ENCODE results near the gene TAF10. TPM values are rescaled to one million over a fixed set of nuclear protein-coding genes. Genes with fewer than 3 reads are reported as not detected.
A peak's percentile ranks its signal among the peaks of the same experiment; 100 is the strongest.

Gene TAF10
- total RNA-seq, 1 experiment from 2014 or later: 254 TPM

DNA sequence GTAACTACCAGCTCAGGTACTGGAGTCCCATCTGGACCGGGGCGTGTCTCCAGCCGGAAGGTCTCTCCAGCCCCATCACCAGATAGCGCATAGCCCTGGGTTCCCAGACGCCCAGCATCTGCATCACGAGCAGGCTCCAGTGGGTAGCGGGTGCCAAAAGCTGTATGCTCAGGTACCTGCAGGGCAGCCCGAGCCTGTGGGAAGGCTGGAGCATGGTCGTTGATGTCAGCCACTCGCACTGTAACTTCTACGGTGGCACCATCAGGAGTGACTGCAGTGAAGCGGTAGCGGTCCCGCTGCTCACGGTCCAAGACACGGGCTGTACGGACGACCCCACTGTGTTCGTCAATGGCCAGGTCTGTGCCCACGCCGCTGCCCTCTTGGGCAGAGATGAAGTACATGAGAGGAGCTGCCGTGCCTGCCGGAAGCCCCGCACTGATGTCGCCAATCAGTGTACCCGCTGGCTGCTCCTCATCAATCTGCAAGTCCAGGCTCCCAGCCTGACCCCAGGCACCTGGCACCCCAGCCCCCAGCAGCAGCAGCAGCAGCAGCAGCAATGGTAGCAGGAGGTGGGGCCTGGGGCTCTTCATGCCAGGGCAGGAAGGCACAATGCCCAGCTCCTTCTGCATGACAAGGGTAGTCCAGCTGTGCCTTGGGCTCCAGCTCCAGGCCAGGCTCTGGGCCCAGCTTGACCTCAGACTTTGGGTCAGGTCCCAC is 29.1 kb upstream of the TAF10 start:
- DNase-seq (ENCODE audit: low read depth): no peak

DNA sequence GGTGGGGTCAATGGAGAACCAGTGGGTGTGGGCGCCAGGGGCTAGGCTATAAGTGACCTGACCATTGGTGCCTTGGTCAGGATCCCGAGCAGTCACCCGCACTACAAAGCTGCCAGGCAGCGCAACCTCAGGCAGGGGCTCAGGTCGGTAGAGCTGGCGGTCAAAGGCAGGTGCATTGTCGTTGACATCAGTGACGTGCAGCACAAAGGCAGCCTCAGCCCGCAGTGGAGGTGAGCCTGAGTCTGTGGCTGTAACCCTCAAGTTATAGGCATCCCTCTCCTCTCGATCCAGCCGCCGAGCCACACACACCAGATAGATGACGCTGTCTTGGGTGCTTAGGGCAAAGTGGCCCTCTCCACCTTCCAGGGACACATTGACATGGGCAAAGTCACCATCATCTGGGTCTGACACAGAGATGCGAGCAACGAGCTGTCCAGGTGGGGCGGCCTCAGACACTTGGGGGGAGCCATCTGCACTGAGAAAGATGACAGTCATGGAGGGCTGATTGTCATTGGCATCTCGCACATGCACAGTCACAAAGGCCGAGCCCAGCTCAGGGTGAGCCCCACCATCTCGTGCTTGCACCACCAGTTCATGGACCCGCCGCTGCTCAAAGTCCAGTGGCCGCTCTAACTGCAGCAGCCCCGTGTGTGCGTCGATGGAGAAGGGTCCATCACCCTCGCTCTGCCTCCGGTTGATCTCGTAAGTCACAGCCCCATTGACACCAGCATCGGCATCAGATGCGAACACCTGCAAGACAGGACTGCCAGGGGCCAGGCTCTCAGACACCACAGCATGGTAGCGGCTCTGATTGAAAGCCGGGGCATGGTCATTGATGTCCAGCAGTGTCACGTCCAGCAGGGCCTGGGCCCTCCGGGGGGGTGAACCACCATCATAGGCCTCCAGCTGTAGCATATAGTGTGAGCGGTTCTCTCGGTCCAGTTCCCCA is 28.3 kb upstream of the TAF10 start:
- no peak for DNase-seq (ENCODE audit: low read depth)

DNA sequence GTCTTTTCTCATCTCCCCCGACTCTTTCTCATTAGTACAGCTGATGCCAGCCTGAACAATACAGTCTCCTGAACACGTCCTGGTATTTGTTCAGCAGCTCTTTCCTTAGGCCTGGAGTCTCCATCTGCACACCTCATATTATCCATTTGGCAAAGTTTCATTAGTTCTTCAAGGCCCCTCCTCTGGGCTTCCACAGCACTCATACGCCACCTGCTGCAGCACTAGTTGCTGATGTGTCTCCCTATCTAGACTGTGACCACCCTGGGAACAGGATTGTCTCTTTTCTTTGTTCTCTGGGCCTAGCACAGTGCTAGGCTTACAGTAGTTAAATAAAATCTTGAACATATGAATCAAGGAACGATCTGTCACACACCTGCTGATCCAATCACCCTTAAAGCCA is 26.4 kb upstream of the TAF10 start:
- no peak for DNase-seq (ENCODE audit: low read depth)

DNA sequence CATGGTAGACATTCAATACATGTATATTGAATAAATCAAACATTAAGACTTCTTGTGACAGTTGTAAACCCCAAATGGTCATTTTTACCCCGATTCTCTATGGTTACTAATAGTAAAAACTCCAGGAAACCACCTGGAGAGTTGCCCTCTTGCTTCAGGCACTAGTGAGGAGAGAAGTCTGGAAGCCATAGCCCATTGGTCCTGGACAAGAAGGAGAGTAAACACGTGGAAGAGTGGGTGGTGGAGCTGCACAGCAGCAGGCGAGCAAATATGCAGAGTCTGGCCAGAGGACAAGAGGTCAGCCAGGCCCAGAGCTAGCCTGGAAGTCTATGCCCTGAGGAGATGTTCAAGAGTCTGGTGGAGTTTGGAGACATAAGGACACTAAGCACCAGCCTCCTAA is 25.9 kb upstream of the TAF10 start:
- no peak for DNase-seq (ENCODE audit: low read depth)

DNA sequence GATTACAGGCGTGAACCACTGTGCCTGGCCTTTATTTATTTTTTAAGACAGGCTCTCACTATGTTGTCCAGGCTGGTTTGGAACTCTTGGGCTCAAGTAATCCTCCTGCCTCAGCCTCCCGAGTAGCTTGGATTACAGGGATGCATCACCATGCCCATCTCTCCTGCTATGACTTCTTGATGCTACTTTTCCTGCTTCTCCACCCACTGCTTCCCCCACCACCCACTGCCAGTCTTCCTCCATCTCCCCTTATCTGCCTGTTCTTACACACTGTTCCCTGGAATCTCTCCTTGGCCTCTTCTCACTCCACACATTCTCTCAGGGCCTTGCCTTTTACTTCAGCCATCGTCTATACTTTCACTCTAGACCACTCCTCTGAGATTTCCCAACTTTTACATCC is 24.5 kb upstream of the TAF10 start:
- DNase-seq (ENCODE audit: low read depth): no peak

DNA sequence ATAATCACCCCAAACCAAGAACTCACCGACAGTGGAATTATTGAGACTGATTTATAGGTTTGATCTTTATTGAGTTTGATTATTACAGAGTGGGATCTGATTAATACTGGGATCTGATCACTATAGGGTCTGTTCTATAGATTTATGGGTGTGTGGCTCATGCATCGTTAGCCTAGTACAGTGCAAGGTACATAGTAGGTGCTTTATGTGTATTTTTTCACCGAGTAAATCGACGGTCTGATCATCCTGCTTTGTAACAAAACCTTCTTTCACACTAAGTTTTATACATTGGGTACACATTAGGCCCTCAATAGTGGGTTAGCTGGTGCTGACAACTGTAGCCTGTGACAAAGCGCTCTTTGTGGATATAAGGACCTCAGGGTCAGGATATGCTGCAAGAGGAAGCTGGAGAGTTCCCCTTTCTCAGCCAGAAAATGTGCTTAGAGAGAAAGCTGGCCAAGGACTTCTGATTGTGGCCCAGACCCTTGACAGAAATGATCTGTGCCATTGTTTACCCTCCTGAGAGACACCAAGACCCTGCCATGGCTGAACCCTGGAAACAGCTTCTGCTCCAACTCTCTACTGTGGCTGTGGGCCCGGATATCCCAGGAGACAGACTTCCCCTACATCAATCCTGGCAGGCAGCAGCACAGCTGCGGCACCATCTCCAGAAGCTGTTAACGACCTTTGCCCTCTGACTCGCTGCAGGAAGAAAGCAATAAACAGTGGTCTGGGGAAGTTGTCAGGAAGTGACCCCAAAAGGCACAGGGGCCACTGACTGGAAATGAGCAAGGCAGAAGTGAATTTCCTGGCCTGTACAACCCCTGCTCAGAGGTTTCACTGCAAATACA is 23.3 kb upstream of the TAF10 start:
- DNase-seq (ENCODE audit: low read depth): peak; percentile 59

DNA sequence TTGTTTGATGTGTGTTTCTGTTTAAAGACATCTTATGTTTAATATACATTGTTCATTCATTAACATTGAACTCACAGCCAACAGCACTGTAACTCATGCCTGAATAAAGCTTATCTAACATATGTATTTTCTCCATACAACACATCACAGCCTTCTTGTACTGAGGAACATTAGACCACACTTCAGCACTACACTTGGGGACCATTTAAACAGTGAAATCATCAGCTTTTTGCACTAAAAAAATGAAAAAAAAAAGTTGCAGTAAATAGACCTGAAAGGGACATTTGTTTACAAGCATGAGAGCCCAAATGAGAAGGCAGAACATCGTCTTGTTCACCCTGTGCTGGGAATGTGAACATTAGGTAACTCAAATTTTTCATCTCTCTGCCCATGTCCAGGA is 22.5 kb upstream of the TAF10 start:
- DNase-seq (ENCODE audit: low read depth): no peak

DNA sequence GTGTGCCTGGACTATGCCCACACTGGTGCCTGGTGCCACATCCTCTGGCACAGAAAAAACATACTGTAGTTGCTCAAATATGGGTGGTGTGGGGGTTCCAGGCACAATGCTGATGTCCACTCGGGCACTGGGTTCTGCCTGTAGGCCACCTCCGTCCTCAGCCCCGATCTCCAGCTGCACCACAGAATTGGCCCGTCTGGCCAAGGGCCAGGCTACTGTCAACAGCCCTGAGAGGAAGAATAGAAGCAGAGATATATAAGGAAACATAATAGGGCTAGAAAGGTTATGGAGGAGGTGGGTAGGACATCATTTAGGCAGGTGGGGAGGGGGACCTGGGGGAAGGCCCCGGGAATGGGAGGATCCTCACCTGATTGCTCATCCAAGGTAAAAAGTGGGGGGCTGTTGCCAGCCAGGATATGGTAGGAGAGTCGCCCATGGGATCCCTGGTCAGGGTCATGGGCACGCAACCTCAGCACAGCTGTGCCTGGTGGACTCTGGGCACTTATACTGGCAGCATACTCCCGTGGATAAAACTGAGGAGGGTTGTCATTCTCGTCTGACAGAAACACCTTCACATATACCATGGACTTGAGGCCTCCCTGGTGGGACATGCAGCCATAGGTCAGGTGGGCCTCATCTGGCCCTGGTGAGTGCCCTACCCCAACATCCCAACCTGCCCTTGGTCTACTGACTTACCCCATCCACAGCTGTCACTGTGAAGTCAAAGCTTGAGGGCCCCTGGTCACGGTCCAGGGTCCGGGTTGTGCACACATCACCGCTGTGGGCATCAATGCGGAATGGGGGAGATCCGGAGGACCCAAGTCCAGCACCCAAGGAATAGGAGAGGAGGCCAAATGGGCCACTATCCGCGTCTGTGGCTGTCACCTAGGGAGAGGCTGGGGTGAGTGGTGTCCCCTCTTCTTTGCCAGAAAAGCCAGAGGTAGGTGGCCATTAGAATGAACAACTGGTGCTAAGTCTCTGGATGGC is 21.7 kb upstream of the TAF10 start:
- no peak for DNase-seq (ENCODE audit: low read depth)

DNA sequence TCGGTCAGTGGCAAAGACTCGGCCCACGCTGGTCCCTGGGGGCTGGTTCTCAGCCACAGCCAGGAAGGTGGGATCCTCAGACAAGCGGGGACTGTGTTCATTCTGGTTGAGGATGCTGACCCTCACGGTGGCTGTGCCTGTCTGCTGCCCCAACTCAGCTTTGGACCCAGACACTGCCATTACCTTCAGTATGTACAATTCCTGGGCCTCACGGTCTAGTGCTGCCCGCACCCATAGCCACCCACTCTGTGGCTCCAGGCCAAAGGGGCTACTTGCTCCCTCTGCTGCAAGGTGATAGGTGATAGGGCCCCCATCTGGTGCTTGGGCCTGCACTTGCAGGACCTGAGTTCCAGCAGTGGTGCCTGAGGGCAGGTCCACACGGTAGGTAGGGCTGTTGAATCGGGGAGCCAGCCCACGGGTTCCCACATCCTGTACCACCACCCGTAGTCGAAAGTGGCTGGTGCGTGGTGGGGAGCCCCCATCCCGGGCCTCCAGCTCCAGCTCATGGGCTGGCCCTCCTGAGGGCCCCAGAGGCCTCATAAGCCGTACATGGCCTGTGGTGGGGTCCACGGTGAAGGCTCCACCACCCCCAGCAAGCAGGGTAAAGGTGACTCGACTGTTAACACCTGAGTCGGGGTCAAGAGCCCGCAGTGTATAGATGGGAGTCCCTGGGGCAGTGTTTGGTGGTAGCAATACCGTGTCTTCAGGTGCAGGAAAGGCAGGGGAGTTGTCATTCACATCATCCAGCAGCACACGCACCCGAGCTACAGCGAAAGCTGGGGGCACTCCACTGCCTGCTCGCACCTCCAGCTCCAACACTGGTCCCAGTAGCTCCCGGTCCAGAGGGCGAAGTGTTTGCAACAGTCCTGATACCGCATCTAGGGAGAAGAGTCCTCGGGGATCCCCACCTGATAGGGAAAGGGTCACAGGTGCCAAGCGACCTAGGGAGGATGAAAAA is 20.4 kb upstream of the TAF10 start:
- no peak for DNase-seq (ENCODE audit: low read depth)

DNA sequence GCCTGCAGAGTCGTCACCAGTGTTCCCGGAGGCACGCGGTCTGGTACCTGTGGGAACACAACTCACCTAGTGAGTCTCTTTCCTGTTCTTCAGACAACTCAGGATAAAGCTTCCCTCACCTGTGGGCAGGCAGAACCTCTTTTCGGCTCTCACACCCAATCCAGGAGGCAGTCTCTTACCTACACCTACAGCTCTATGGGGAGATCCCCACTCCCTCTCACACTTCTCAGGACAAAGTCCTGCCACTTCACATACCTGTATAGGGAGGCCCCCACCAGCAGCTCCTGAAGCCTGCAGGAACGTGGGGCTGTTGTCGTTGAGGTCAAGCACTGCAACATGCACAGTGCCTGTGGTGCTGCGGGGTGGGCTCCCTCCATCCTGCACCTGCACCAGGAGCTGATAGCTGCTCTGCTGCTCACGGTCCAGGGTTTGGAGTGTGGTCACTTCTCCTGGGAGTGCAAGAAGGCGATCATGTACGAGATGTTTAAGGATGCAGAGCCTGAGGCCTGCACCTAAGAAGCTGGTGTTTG is 19.4 kb upstream of the TAF10 start:
- no peak for DNase-seq (ENCODE audit: low read depth)

DNA sequence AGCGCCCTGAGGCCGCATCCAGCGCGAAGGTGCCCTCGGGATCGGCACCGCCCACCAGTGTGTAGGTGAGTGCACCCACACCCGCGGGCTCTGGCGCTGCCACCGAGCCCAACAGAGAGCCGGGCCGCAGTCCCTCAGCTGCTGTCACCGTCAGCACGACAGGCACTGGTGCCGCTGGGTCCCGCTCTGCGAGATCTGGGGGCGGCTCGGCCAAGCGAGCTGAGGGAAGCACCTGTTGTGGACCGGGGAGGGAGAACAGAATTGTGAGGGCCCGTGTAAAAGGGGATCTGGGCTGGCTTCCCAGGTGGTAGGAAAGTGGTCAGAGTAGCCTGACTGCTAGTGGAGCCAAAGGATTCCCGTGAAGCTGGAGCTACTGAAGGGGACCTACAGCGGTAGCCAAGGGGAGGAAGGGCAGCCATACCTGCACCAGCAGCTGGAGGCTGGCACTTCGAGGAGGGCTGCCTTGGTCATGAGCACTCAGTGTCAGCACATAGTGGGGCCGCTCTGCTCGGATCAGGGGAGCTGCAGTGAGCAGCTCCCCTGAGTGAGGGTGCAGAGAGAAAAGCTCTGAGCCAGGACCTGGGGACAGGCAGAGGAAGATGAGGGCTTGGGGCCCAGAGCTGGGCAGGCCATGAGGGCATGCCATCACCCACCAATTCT is 18.7 kb upstream of the TAF10 start:
- DNase-seq (ENCODE audit: low read depth): no peak

DNA sequence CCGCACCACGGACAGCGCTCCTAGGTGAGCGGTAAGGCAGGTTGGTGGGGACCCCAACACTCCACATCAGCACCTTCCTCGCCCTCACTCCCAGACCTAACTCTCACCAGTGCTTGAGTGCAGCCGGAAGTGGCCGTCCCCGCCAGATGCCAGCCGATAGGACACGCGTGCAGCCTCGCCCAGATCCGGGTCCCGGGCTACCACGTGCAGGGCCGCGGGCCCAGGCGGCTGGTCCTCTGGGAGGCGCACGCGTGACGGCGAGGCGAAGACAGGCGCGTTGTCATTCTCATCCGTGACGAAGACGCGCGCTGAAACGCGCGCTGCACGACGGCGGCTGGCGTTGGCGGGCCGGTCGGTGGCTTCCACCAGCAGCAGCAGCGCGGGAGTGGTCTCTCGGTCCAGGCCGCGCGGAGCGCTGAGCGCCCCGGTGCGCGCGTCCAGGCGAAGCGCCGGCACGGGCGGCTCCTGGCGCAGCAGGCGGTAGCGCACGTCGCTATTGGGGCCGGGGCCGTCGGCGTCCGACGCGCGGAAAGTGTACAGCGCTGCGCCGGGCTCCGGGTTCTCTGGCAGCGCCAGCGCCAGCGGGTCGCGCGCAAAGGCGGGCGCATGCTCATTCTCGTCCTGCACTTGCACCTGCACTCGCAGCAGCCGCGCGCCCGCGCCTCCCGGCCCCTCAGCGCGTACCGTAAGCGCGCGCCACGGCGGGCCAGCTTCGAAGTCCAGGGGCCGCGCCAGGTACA is 18.0 kb upstream of the TAF10 start:
- no peak for DNase-seq (ENCODE audit: low read depth)

DNA sequence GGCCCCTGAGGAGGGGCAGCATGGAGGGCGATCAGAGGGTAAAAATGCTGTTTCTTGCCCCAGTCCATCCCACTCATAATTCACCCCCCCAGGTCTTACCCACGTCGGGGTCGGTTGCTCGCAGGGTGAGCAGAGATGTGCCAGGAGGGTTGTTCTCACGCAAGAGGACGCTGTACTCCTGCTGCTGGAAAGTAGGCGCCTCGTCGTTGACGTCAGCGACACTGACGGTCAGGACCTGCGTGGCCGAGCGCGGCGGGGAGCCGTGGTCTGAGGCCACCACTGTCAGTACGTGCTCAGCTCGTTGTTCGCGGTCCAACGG is 17.5 kb upstream of the TAF10 start:
- no peak for DNase-seq (ENCODE audit: low read depth)

DNA sequence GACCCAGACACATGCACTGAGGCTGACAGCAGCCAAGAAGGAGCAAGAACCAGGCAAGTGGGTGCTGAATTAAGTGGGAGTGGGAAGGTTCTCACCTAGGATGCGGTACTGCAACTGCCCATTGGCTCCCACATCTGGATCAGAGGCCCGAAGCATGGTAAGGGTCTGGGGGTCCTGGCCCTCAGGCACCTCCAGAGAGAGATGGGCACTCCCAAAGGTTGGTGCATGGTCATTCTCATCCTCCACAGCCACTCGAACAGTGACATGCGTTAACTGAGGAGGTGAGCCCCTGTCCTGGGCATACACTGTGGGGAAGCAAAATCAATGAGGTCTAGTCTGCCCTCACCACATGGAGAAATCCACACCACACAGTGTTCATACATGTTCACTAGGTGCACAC is 16.5 kb upstream of the TAF10 start:
- no peak for DNase-seq (ENCODE audit: low read depth)

DNA sequence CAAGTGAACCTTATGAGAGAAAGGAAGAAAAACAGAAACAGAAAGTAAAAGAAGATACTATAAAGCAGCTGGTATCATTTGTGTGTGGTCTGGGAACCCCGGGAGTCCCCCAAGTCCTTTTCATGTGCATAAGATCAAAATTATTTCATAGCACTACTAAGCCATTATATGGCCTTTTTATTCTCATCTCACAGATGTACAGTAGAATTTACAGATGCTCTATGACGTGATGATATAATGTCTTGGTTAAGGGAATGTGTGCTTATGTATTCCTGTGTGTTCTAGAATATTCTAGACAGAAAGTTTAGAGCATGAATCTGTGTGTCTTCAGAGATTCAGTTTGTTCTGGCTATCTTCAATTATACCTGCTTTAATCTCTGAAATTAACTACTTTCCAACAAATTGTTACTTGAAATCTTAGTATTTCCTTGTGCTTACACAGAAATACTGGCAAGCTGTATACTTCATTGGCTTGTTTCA is 15.8 kb upstream of the TAF10 start:
- DNase-seq (ENCODE audit: low read depth): no peak

DNA sequence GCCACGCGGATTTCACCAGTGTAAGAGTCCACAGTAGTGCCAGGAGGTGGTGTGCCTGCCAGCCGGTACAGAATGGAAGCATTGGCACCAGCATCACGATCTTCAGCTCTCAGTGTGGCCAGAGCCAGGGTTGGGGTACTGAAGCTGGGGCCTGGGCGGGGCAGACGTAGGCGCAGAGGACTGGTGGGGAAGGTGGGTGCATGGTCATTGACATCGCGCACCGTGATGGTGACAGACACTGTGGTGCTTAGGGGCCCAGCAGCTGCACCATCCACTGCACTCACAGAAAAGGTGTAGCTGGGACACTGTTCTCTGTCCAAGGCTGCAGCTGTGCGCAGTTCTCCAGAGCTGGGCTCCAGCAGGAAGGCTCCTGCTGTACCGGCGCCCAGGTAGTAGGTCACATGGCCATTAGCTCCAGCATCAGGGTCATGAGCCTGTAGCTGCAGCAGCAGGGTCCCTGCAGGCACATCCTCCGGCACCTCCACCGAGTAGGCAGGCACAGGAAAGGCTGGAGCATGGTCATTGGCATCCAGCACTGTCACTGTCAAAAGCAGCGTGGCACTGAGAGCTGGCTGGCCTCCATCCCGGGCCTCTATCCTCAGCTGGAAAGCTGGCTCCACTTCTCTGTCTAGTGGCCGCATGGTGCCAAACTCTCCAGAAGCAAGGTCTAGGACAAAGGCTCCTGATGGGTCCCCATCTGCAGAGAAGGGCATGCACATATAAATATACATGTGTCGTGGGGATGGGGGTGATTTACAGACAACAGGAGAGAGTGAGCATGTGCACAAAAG is 15.2 kb upstream of the TAF10 start:
- DNase-seq (ENCODE audit: low read depth): no peak

DNA sequence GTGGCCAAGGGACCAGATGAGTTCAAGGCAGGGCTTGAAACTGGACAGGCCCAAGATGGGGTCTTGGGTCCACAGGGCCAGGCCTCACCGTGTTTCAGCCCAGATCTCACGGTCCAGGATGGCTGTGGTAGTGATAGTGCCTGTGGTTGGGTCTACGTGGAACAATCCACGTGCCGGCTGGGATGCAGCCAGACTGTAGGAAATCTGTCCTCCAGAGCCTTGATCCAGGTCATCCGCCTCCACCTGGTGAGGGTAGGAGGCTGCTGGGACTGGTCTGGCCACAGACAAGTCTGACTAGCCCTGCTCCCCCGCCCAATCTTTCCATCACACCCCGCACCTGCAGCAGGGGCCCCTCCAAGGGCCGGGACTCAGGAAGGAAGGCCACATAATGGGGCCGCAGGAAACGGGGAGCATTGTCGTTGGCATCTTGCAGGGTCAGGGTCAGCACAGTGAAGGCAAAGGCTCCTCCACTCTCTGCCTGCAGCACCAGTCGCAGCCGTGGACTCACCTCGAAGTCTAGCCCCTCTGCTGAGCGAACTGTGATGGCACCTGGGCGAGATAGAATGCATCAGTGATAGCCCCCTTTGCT is 13.9 kb upstream of the TAF10 start:
- no peak for DNase-seq (ENCODE audit: low read depth)
